DMS53 (cell line): ENCODE results near the gene MSTO1.
"Not testable (repeated sequence)": the region's sequence is repeated elsewhere in the genome, so short reads cannot be mapped to it uniquely, and the experiment has no call there.

Experiments
- DNase-seq: peaks from one replicate; lab custom pipeline; 2025; lab: John Stamatoyannopoulos, UW

The MSTO1 gene

DNA sequence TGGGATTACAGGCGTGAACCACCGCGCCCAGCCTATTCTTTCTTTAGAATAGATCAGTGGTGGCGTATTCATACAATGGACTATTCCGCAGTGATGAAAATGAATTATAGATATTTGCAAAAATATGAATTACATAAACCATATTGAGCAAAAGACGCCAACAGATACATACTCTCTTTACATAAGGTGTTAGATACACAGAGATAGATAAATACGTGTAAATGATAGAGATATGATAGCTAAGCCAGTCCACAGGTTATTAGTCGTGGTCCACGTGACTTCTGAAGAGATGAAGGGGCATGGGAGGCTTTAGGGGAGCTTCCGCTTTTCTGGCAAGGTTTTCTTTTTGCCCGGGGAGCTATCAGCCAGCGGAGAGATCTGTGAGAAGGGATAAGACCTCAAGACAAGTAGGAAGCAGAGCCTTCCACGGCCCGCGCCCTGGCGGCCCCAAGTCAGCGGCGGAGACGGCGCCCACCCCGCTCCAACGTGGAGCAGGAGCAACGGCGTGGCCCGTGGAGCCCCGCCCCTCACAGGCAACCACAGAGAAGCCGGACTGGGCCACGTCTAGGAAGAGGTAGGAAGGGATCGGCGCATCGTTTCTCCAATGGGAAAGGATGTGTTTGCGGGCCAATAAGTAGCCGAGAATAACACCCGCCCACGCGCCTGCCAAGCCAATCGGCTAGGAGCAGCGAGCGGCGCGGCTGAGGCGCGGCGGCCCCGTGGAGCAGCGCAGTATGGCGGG is at the start of gene MSTO1:
Gene MSTO1 (plus strand): TSS at position 704 of the 742 bp plus-strand sequence. CDS start 31 bp downstream, at position 735.
- peak; percentile 99 for DNase-seq

DNA sequence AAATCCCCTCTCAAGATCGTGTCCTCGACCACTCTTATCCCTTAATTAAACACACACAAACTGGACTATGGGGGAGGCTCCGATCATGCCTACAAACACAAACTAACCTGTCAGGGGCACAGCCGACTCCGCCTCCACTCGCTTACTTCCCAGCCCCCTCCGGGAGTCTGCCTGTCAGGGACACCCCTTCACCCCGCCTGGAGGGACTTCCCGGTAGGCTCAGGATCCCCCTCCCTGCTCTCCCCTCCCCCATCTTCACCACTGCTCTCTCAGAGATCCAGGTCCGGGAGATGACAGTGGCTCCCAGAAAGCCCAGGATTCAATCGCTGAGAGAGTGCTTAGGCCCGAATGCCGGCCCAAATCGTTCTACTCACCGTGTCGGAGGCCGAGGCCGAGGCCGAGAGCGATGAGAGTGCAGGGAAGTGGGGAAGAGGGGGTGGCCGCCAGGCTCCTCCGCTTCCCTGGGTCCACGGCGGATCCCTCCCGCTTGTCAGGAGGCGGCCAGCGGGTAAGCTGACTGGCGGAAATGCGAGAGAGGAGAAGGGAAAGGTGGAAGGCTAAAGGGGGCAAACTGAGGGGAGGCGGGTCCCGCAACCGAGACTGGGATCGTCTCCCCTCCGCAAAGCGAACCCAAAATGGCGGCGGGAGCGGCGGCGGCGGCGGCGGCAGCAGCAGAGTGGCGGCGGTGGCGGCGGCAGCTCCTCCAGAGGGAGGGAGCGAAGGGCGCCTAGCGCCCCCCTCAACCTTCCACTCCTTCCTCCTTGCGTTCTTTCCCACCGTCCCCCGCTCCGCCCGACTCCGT is 48.0 kb upstream of the MSTO1 start:
- peak; percentile 75 for DNase-seq

DNA sequence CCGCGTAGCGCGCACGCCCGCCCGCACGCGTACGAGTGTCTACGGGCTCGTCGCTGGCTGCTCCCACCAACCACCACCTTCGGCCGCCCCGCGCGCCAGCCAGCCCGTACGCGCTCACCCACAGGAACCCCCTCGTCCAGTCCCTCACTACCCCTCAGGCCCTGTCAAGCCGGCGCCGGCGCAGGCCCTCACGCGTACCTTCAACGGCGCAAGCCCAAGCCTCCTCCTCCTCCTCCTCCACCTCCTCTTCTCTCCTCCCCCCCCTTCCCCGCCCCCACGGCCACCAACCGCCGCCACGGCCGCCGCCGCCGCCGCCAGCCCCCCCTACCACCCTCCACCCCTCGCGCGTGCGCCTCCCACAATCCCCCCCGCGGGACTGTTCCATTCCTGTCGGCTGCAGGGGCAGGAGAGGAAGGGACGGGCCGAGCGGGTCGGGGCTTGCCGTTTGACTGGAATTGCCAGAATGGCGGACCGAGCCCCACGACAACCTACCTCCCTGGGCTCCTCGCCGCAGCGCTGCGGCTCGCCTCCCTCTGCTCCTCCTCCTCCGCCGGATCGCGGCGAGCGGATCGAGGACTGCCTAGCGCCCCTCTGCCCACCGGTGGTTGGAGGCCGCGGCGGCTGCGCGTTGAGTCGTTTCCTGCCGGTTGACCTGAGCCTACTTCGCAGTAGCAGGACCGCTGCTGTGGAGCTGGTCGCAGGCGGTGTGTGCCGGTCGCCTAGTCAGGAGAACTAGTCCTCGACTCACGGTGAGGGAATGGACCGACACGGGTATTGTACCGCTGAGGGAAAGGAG is 47.2 kb upstream of the MSTO1 start, which contains the start of gene ASH1L:
Gene ASH1L (minus strand): TSS at position 223 of the 796 bp plus-strand sequence. CDS start 41,284 bp downstream, outside the sequence.
- peak; percentile 98 for DNase-seq

DNA sequence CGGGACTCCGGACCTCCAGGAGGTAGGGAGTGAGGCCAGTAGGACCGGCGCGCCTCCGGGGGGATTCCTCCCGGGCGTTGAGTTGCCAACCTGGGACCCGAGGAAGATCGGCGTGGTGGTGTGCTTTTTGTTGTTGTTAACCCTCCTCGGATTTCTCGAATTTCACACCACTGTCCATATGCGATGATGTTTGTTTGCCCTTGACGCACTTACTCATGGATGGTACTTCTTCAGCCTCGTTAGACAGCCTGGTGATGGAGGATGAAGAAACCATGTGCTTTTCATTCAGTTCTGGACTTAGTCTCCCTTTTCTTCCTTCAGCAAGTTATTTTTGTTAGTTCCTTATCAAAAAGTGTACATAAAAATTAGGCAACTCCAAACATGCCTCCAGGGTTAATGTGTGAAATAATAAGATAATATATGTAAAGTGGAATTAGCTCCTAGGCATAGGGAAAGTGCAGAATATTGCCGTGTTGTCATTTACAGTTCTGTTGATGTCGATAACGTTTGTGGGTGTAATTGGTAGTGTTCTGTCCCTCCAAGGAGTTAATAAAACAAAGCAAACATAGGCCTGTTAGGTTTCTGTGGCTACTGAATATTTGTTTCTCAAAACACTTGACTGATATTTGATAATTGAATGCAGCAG is 46.5 kb upstream of the MSTO1 start:
- peak; percentile 90 for DNase-seq

DNA sequence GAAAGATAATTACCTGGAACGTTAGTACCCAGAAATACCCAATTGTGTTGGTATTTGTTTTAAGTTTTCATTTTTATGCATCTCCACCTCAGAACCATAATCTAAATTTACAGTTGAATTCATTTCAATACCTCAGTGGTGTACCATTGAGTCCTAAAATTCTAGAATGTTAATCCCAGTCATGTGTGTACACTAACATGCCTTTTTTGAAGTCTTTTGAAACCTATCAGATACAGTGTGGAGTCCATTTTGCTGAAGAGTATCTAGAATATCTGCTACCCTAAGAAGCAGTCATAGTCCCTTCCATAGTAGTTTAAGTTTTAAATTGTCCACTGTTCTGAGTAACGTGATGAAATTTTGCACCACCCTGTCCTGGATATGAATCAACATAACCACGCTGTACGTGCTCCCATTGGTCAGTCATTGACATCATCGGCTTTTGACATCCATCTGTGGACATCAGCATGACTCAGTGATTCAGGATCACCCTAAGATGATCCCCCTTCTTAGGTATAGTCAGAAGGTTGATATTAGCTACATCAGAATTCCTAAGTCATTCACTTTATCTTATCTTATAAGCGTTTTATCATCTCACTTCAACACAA is 39.9 kb upstream of the MSTO1 start:
- DNase-seq: no peak

DNA sequence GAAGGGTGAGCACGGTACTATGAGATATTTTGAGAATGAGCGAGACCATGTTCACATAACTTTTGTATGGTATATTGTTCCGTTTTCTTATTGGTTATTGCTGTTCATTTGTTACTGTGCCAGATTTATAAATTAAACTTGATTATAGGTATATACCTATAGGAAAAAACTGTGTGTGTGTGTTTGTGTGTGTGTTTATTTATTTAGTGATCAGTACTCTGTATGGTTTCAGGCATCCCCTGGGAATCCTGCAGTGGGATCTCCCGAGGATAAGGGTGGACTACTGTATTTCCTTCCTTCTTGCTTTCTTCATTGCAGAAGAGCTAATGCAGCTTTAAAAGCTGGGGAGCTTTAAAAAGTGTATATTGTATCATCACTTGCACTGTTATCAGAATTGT is 39.4 kb upstream of the MSTO1 start:
- no peak for DNase-seq

DNA sequence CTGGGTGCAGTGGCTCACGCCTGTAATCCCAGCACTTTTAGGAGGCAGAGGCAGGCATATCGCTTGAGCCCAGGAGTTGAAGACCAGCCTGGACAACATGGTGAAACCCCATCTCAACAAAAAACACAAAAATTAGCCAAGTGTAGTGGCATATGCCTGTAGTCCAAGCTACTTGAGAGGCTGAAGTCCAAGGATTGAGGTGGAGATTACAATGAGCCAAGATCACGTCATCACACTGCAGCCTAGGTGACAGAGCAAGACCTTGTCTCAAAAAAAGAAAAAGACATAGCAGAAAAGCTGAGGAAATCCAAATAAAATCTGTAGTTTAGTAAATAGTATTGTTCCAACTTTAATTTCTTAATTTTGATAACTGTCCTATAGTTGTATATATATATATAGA is 35.9 kb upstream of the MSTO1 start:
- DNase-seq: no peak

DNA sequence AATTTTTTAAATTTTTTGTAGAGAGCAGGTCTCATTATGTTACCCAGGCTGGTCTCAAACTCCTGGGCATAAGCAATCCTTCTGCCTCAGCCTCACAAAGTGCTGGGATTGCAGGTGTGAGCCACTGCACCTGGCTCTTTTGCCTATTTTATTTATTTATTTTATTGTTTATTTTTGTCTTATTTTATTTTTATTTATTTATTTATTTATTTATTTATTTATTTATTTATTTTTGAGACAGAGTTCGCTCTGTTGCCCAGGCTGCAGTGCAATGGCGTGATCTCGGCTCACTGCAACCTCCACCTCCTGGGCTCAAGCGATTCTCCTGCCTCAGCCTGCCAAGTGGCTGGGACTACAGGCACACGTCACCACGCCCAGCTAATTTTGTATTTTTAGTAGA is 34.4 kb upstream of the MSTO1 start:
- DNase-seq: not testable (repeated sequence)

DNA sequence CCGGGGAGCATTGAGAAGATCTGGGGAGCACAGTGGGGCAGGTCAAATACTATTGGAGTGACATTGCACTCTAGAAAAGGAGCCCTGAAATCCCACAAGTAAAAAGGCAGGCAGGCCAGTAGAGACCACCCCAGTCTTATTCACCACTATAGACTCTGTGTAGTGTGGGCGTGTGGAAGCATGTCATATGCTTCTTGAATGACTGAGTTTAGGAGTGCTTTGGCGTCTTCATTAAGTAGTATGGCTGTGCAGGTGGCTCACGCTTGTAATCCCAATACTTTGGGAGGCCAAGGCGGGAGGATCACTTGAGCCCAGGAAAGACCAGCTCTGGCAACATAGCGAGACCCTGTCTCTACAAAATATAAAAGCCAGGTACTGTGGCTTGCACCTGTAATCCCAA is 26.2 kb upstream of the MSTO1 start:
- not testable (repeated sequence) for DNase-seq

DNA sequence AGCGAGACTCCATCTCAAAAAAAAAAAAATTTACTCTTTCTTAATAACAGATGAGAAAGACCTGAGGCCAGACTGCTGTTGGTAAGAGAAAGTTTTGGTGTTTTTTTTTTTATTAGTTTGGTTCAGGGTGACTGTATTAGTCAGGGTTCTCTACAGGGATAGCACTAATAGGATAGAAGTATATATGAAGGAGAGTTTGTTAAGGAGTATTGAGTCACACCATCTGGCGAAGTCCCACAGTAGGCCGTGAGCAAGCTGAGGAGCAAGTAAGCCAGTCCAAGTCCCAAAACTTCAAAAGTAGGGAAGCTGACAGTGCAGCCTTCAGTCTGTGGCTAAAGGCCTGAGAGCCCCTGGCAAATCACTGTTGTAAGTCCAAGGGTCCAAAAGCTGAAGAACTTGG is 20.7 kb upstream of the MSTO1 start:
- DNase-seq: not testable (repeated sequence)

DNA sequence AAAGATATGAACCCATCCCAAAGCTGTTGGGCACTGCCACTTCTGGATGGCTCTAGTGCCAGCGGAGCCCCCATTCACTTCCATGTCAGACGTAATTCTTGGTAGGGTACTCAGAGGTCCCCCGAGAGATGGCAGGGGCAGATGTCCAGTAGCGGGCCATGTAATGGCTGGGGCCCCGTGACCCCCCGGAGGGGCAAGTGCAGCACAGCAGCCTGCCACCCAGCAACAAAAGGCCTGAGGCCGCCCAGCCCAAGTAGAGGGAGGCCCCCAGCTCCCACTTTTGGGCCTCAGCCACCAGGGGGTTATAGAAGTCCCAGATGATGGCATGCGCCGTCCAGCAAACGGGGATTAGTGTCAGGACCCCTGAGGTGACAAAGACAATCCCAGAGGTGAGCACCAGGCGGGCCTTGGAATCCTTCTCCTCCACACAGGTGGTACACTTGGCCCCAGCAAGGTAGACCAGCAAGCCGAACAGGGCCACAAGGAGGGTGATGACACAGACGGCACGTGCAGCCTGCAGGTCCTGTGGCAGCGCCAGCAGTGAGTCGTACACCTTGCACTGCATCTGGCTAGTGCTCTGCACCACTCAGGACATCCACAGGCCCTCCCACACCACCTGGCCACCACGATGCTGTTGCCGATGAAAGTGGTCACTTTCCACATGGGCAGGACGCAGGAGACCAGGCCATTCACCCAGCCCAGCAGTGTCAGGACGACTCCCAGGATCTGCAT is 19.3 kb upstream of the MSTO1 start:
- not testable (repeated sequence) for DNase-seq

DNA sequence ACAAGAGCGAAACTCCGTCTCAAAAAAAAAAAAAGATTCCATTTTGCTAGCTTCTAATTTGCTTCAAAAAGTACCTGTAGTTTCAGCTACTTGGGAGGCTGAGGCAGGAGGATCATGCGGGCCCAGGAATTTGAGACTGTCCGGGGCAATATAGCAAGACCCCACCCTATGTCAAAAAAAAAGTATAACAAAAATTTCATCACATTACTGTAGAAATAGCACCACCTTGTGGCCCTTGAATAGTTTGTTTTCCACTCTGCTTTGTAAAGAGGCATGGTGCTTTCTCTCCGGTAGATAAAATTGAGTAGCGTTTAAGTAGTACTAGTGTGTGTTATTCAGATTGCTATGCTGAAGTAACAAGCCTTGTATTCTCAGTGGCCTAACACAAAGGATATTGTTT is 18.2 kb upstream of the MSTO1 start:
- peak; percentile 82 for DNase-seq

DNA sequence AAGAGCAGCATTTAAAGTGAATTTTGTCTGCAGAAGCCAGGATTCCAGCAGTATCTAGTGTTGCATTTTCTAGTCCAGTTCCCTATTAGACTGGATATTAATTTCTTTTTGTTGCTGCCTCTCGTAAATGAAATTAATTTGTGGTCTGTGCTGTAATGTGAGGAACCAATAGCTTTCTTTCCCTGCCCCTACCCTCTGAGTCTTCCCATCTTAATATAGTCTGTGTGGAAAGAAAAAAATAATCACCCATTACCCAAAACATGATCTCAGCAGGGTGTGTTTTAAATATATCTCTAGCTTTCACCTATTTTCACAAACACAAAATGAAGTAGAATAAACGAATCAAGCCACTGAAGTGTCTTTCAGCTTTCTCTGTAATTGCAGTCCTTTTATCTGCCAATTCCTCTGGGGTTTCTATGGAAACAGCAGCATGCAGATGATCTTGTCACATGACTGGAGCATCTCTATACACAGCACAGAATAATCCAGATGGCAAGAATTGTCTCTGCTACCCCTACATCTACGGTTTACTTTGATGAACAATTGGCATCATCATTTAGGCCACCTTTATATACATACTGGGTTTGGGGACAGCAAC is 14.0 kb upstream of the MSTO1 start:
- not testable (repeated sequence) for DNase-seq

DNA sequence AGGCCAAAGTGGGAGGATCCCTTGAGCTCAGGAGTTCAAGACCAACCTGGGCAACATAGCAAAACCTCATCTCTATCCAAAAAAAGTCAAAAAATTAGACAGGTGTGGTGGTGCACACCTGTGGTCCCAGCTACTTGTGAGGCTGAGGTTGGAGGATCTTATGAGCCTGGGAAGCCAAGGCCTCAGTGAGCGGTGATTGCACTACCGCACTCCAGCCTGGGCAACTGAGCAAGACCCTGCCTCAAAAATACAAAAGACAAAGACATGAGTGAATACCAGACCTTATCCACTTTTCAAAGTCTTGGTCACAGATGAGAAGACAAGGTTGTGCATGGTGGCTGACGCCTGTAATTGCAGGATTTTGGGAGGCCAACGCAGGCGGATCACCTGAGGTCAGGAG is 13.2 kb upstream of the MSTO1 start:
- DNase-seq: no peak

DNA sequence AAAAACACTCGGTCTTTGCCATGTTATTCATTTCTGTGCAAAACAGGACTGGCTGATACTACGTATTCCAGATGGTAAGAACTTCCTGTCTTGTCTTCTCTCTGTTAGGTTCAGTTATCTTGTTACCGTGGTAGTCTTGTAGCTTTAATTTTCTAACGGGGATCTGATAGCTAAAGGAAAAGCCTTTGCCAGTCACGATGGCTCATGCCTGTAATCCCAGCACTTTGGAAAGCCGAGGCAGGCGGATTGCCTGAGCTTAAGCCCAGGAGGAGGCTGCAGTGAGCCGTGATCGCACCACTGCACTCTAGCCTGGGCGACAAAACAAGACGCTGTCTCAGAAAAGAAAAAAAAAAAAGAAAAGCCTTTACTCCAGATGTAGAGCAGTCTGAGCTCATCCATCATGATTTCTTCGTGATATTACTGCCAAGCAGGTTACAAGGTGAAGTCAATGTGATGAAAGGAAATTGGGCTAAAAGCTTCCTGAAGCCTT is 11.1 kb upstream of the MSTO1 start:
- no peak for DNase-seq

DNA sequence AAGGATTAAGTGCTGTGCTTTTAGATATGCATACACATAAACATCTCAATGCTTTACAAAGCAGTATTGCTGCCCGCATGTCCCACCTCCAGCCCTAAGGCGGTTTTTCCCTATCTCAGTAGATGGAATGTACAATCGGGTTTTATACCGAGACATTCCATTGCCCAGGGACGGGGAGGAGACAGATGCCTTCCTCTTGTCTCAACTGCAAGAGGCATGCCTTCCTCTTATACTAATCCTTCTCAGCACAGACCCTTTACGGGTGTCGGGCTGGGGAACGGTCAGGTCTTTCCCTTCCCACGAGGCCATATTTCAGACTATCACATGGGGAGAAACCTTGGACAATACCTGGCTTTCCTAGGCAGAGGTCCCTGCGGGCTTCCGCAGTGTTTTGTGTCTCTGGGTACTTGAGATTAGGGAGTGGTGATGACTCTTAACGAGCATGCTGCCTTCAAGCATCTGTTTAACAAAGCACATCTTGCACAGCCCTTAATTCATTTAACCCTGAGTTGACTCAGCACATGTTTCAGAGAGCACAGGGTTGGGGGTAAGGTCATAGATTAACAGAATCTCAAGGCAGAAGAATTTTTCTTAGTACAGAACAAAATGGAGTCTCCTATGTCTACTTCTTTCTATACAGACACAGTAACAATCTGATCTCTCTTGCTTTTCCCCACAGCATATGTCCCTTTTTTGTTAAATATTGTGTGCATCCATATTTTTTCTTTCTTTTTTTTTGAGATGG is 10.0 kb upstream of the MSTO1 start:
- DNase-seq: not testable (repeated sequence)

DNA sequence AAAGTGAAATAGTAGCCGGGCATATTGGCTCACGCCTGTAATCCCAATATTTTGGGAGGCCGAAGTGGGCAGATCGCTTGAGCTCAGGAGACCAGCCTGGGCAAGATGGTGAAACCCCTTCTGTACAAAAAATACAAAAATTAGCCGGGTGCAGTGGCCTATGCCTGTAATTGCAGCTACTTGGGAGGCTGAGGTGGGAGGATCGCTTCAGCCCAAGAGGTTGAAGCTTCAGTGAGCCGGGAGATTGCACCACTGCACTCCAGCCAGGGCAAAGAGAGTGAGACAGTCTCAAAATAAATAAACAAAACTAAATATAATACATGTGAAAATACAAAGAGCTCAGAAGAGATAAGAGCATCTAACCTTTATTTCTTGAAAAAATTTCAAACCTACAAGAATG is 2.3 kb upstream of the MSTO1 start:
- no peak for DNase-seq

DNA sequence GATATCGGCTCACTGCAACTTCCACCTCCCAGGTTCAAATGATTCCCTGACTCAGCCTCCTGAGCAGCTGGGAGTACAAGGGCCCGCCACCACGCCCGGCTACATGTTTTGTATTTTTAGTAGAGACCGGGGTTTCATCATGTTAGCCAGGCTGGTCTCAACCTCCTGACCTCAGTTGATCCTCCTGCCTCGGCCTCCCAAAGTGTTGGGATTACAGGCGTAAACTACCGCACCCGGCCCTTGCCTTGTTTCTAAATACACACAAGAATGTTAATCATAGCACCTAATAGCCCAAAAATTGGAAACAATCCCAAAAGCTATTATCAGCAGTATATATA is 1.2 kb upstream of the MSTO1 start:
- peak; percentile 12 for DNase-seq

DNA sequence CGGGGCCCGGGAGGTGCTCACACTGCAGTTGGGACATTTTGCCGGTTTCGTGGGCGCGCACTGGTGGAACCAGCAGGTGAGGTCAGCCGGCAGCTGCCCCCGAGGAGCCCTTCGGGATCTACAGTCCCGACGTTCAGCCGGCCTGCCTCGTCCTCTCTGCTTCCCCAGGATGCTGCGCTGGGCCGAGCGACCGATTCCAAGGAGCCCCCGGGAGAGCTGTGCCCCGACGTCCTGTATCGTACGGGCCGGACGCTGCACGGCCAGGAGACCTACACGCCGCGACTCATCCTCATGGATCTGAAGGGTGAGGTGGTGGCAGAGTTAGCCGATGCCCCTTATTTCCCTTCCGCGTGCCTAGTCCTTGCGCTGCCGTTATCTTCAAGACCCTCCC is 234 bp downstream of the MSTO1 start:
- DNase-seq: not testable (repeated sequence)

DNA sequence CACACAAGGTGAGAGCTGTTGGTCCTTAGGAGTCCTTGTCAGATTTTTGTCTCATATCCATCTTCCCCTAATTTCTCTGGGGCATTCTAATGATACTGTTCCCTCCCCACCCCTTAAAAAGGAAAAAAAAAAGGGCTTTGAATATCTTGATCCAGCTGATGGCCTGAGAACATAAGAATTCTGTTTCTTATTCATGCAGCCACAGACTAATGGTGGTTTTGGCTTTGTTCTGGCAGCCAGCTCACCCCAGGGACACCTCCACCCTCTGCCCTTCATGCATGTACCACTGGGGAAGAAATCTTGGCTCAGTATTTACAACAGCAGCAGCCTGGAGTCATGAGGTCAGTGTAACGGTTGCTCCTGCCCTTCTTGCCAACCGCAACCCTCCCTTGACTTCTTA is 3.2 kb downstream of the MSTO1 start:
- not testable (repeated sequence) for DNase-seq
